OCI-LY3 (cell line): ENCODE results near the gene DAGLB.
"Not testable (repeated sequence)": the region's sequence is repeated elsewhere in the genome, so short reads cannot be mapped to it uniquely, and the experiment has no call there.

Experiments used
- H2AFZ ChIP-seq: fragments of 200-600, 300-600 bp; shearing (Covaris generic); 2 replicates; pipeline ENCODE4 v1.6.0; 2014; ENCODE audit warnings: antibody characterized with exemption, low read depth, low read length
- H3K27ac ChIP-seq: fragments of 200-600, 300-600 bp; sonication (generic); 2 replicates; pipeline ENCODE4 v1.5.1; 2014; ENCODE audit warnings: mild to moderate bottlenecking, low read length, moderate library complexity, mixed read lengths
- H3K27me3 ChIP-seq: fragments of 200-600, 300-600 bp; sonication (generic); 2 replicates; pipeline ENCODE4 v1.6.1; 2014; ENCODE audit warnings: low read depth, low read length, mixed read lengths
- H3K36me3 ChIP-seq: fragments of 200-600, 300-600 bp; sonication (generic); replicated peaks from 2 replicates; pipeline ENCODE3; 2014; ENCODE audit warnings: low read depth, low read length, mixed read lengths
- H3K4me1 ChIP-seq: fragments of 300-600, 200-600 bp; sonication (generic); 2 replicates; pipeline ENCODE4 v1.6.1; 2014; ENCODE audit warnings: low read length, mixed read lengths
- H3K4me2 ChIP-seq: fragments of 200-600, 300-600 bp; sonication (generic); 2 replicates; pipeline ENCODE4 v1.6.1; 2014; ENCODE audit warnings: low read length, mixed read lengths
- H3K4me3 ChIP-seq: fragments of 300-600, 200-600 bp; sonication (generic); 2 replicates; pipeline ENCODE4 v1.5.1; 2014; ENCODE audit warnings: antibody characterized with exemption, mild to moderate bottlenecking, low read length, moderate library complexity
- H3K79me2 ChIP-seq: fragments of 300-600, 200-600 bp; shearing (Covaris generic); 2 replicates; pipeline ENCODE4 v1.6.1; 2014; ENCODE audit warnings: mild to moderate bottlenecking, low read length, mixed read lengths
- H3K9ac ChIP-seq: fragments of 300-600, 200-600 bp; shearing (Covaris generic); 2 replicates; pipeline ENCODE4 v1.6.0; 2014; ENCODE audit warnings: mild to moderate bottlenecking, low read length, moderate library complexity
- H3K9me3 ChIP-seq: fragments of 200-600, 300-600 bp; shearing (Covaris generic); 2 replicates; pipeline ENCODE4 v1.6.1; 2014; ENCODE audit warnings: low read length, mixed read lengths; ENCODE audit not compliant: insufficient read depth
- H4K20me1 ChIP-seq: fragments of 200-600, 300-600 bp; sonication (generic); 2 replicates; pipeline ENCODE4 v1.6.1; 2016; ENCODE audit warnings: low read length, mixed read lengths; ENCODE audit not compliant: insufficient read depth
- CTCF ChIP-seq: fragments of 200-600, 300-600 bp; sonication (generic); IDR thresholded peaks from 2 replicates; pipeline ENCODE4 v1.5.1; 2014; ENCODE audit warnings: antibody characterized with exemption, low read length, low read depth
- EZH2phosphoT487 ChIP-seq: fragments of 200-600 bp; shearing (Covaris generic); IDR thresholded peaks from 2 replicates; pipeline ENCODE4 v1.6.1; 2018; ENCODE audit warnings: antibody characterized with exemption, mixed run types, low read depth

Gene DAGLB

GRCh38 chr7:6382817-6383216 is 64.9 kb downstream of the DAGLB start:
- H3K9ac ChIP-seq: no peak overlapping the region
- peaks cover 61% of the 10 kb centered on the region for H4K20me1 ChIP-seq
- TF ChIP-seq CTCF: no peak
- TF ChIP-seq EZH2phosphoT487: no peak
- no peak overlapping the region for H3K4me2 ChIP-seq
- H3K4me1 ChIP-seq: peaks cover 24% of the 10 kb centered on the region
- H3K27me3 ChIP-seq: no peaks in the 10 kb centered on the region
- no peak overlapping the region for H3K27ac ChIP-seq
- no peak overlapping the region for H2AFZ ChIP-seq
- no peaks in the 10 kb centered on the region for H3K9me3 ChIP-seq
- peaks cover 100% of the 10 kb centered on the region for H3K79me2 ChIP-seq
- peaks cover 10% of the 10 kb centered on the region for H3K36me3 ChIP-seq
- H3K4me3 ChIP-seq: no peak overlapping the region

- H3K27ac ChIP-seq, H3K4me3 ChIP-seq, H3K27me3 ChIP-seq, H3K9me3 ChIP-seq, H3K9ac ChIP-seq, H3K36me3 ChIP-seq, H2AFZ ChIP-seq, H3K4me2 ChIP-seq: not testable (repeated sequence)
- H3K79me2 ChIP-seq: peaks cover 100% of the 10 kb centered on the region
- peaks cover 26% of the 10 kb centered on the region for H3K4me1 ChIP-seq
- H4K20me1 ChIP-seq: peaks cover 66% of the 10 kb centered on the region
Measured at GRCh38 chr7:6381846-6382245, 65.9 kb downstream of the DAGLB start.

DNA sequence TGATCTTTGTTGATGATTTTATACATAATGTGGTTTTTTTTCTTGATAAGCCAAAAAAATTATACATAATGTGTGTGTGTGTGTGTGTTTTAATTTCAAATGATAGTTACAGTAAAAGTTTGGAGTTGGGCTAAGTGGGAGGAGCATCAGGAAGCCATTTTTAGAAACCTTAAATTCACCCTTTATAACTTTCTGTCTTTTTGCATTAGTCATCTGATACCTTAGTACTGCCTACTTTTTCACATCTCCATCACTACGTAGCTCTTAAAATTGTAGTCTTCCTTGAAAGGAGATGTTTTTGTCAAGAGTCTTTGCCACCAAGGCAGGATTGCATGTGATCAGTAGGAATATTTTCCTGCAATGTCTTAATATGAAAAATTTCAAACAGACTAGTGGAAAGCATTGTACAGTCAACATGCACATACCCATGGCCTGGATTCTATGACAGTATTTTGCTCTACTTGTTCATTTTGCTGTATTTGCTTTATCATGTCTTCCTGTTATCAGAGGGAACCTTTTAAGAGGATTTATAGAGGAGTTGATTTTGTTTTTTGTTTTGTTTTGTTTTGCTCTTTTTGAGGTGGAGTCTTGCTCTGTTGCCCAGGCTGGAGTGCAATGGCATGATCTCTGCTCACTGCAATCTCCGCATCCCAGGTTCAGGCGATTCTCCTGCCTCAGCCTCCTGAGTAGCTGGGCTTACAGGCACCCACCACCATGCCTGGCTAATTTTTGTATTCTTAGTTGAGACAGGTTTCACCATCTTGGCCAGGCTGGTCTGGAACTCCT is 67.3 kb downstream of the DAGLB start:
- peaks cover 3% of the 10 kb centered on the region for H3K36me3 ChIP-seq
- no peak overlapping the region for H3K4me3 ChIP-seq
- no peak overlapping the region for H2AFZ ChIP-seq
- H3K27ac ChIP-seq: no peak overlapping the region
- no peaks in the 10 kb centered on the region for H3K9me3 ChIP-seq
- peaks cover 27% of the 10 kb centered on the region for H3K4me1 ChIP-seq
- H3K9ac ChIP-seq: no peak overlapping the region
- peaks cover 64% of the 10 kb centered on the region for H4K20me1 ChIP-seq
- H3K4me2 ChIP-seq: no peak overlapping the region
- no peaks in the 10 kb centered on the region for H3K27me3 ChIP-seq
- peaks cover 100% of the 10 kb centered on the region for H3K79me2 ChIP-seq
- TF ChIP-seq EZH2phosphoT487: no peak
- no peak for TF ChIP-seq CTCF

- no peak overlapping the region for H3K4me2 ChIP-seq
- H3K27me3 ChIP-seq: no peaks in the 10 kb centered on the region
- no peak overlapping the region for H3K27ac ChIP-seq
- peaks cover 60% of the 10 kb centered on the region for H4K20me1 ChIP-seq
- no peak overlapping the region for H3K9ac ChIP-seq
- peaks cover 100% of the 10 kb centered on the region for H3K79me2 ChIP-seq
- TF ChIP-seq EZH2phosphoT487: no peak
- no peak for TF ChIP-seq CTCF
- H3K9me3 ChIP-seq: no peaks in the 10 kb centered on the region
- peaks cover 3% of the 10 kb centered on the region for H3K36me3 ChIP-seq
- no peak overlapping the region for H2AFZ ChIP-seq
- no peak overlapping the region for H3K4me3 ChIP-seq
- H3K4me1 ChIP-seq: peaks cover 21% of the 10 kb centered on the region
Measured at GRCh38 chr7:6379886-6380285, 67.9 kb downstream of the DAGLB start.

DNA sequence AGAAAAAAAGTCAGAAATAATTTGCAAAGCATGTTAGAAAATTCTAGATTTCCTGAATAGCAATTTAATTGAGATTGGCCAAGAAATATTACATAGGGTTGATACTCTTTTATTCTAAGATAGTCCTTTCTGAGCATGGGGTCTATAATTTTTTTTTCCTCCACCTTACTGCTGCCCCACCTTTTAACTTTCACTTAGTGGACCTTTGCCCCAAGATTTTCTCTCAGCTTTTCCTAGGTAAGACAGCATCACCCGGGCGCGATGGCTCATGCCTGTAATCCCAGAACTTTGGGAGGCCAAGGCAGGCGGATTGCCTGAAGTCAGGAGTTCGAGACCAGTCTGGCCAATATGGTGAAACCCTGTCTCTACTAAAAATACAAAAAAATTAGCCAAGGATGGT is 69.2 kb downstream of the DAGLB start:
- not testable (repeated sequence) for H3K27me3 ChIP-seq, H3K27ac ChIP-seq, H3K4me3 ChIP-seq, H3K9me3 ChIP-seq, H3K9ac ChIP-seq, H2AFZ ChIP-seq, H3K4me2 ChIP-seq, H3K36me3 ChIP-seq
- peaks cover 14% of the 10 kb centered on the region for H3K4me1 ChIP-seq
- peaks cover 100% of the 10 kb centered on the region for H3K79me2 ChIP-seq
- peaks cover 53% of the 10 kb centered on the region for H4K20me1 ChIP-seq
